Lung (tissue), 11 donors: ENCODE measurements around the gene C17orf114.

Source experiments
- ATAC-seq: fragments of 200-7000 bp; cut with Tn5 transposase; one replicate; pipeline ENCODE4 v1.9.1; 2020; ENCODE audit warnings: moderate number of reproducible peaks; ENCODE audit not compliant: insufficient read depth, low FRiP score
- DNase-seq, 3 donors: peaks; one replicate each; pipeline ENCODE4 v3.0.0-alpha.2; 2013 to 2017
- H3K27ac ChIP-seq, 2 donors: one replicate each; pipeline ENCODE4 v1.5.1; 2013; ENCODE audit warnings: mild to moderate bottlenecking in 2 of 2, moderate library complexity in 2 of 2, control low read depth in 1 of 2, inconsistent platforms in 1 of 2, low read depth in 1 of 2, low read length in 1 of 2
- H3K27me3 ChIP-seq, 3 donors: one replicate each; pipeline ENCODE4 v1.5.1; 2013; ENCODE audit warnings: low read length in 2 of 3; ENCODE audit not compliant: control insufficient read depth in 3 of 3, insufficient read depth in 3 of 3
- H3K36me3 ChIP-seq, 4 donors: one replicate each; pipeline ENCODE4 v1.5.1; 2013; ENCODE audit warnings: low read length in 4 of 4, mild to moderate bottlenecking in 1 of 4, moderate library complexity in 1 of 4; ENCODE audit not compliant: control insufficient read depth in 4 of 4, insufficient read depth in 4 of 4
- H3K4me1 ChIP-seq, 5 donors: one replicate each; pipeline ENCODE4 v1.5.1; 2013; ENCODE audit warnings: low read length in 5 of 5, mild to moderate bottlenecking in 2 of 5, moderate library complexity in 1 of 5; ENCODE audit not compliant: control insufficient read depth in 5 of 5, insufficient read depth in 5 of 5
- H3K4me3 ChIP-seq: one replicate; pipeline ENCODE4 v1.5.1; 2013; ENCODE audit warnings: mild to moderate bottlenecking, control low read depth, moderate library complexity
- H3K9ac ChIP-seq, 2 donors: one replicate each; pipeline ENCODE4 v1.5.1; 2013; ENCODE audit warnings: low read length in 2 of 2, control low read depth in 1 of 2; ENCODE audit not compliant: insufficient read depth in 1 of 2
- H3K9me3 ChIP-seq, 4 donors: one replicate each; pipeline ENCODE4 v1.5.1; 2013; ENCODE audit warnings: low read length in 3 of 4, mild to moderate bottlenecking in 1 of 4, moderate library complexity in 1 of 4; ENCODE audit not compliant: control insufficient read depth in 4 of 4, insufficient read depth in 3 of 4
- WGBS, 2 donors: extraction: QIAGEN DNeasy Blood & Tissue Kit; methylation state at CpG; one replicate each; pipeline ENCODE4 v1.1.7; 2013; 5-methylcytosine and 5-hydroxymethylcytosine counted together
- TF ChIP-seq, protein P1 (sequence below): IDR thresholded peaks from 2 replicates; pipeline ENCODE4 v1.5.1; 2012; ENCODE audit warnings: mild to moderate bottlenecking; ENCODE audit errors: control extremely low read depth, extremely low read depth
- donor health status: control.
- donor health status: control.
- donor health status: Bipolar disorder and iron deficiency.
- donor health status: healthy.
- donor health status: DM: yes; HTN: yes; CAD: no.

C17orf114 gene

GRCh38 chr17:4815043-4815675, 13.0 kb upstream of the C17orf114 start:
- ATAC-seq (no peak), DNase-seq (no peak)
- Histone ChIP-seq H3K4me1 (no peaks in the 10 kb centered on the region), H3K9me3 (peaks cover 0 to 2% (median 0%) of the 10 kb centered on the region in 4 donors), H3K4me3 (no peak overlapping the region), H3K27ac (no peak overlapping the region), H3K9ac (no peak overlapping the region), H3K36me3 (peaks cover 0 to 40% (median 35%) of the 10 kb centered on the region in 4 donors), H3K27me3 (no peaks in the 10 kb centered on the region)
- TF ChIP-seq, protein P1, sequence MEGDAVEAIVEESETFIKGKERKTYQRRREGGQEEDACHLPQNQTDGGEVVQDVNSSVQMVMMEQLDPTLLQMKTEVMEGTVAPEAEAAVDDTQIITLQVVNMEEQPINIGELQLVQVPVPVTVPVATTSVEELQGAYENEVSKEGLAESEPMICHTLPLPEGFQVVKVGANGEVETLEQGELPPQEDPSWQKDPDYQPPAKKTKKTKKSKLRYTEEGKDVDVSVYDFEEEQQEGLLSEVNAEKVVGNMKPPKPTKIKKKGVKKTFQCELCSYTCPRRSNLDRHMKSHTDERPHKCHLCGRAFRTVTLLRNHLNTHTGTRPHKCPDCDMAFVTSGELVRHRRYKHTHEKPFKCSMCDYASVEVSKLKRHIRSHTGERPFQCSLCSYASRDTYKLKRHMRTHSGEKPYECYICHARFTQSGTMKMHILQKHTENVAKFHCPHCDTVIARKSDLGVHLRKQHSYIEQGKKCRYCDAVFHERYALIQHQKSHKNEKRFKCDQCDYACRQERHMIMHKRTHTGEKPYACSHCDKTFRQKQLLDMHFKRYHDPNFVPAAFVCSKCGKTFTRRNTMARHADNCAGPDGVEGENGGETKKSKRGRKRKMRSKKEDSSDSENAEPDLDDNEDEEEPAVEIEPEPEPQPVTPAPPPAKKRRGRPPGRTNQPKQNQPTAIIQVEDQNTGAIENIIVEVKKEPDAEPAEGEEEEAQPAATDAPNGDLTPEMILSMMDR = no peak
- 84 to 89% methylated on average over 7 of the region's 7 CpGs for WGBS, 2 donors

- Histone ChIP-seq H3K27me3 (no peaks in the 10 kb centered on the region), H3K4me1 (peaks cover 0 to 10% (median 7%) of the 10 kb centered on the region in 5 donors), H3K36me3 (peaks cover 0 to 45% (median 32%) of the 10 kb centered on the region in 4 donors), H3K4me3 (no peak overlapping the region), H3K27ac (no peak overlapping the region), H3K9me3 (no peaks in the 10 kb centered on the region), H3K9ac (no peak overlapping the region)
- TF ChIP-seq, protein P1 = no peak
- ATAC-seq (no peak), DNase-seq (no peak)
- 89 to 95% methylated on average over 7 of the region's 7 CpGs for WGBS, 2 donors
Measured at GRCh38 chr17:4812690-4813089, 10.6 kb upstream of the C17orf114 start.

DNA sequence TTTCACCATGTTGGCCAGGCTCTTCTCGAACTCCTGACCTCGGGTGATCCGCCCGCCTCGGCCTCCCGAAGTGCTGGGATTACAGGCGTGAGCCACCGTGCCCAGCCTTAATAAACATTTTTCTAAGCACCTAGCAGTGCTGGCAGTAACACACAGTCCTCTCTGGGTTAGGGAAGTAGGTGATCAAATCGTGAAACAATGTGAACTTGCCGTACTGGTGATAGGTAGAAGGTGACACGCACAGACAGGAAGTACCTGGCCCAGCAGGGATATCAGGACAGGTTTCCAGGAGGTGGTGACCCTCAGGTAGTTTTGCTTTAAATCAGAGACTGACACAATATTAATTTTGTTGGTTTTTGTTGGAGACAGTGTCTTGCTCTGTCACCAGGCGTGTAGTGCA, 9.3 kb upstream of the C17orf114 start:
- Histone ChIP-seq H3K9me3 (no peaks in the 10 kb centered on the region), H3K36me3 (peaks cover 0 to 38% (median 25%) of the 10 kb centered on the region in 4 donors), H3K27me3 (no peaks in the 10 kb centered on the region), H3K27ac (no peak overlapping the region), H3K4me3 (no peak overlapping the region), H3K4me1 (peaks cover 0 to 12% (median 8%) of the 10 kb centered on the region in 5 donors), H3K9ac (no peak overlapping the region)
- WGBS, 2 donors = 93 to 94% methylated on average over 12 of the region's 12 CpGs
- ATAC-seq (no peak), DNase-seq (no peak)
- TF ChIP-seq, protein P1 = no peak
